SW 1271 (cell line): ENCODE measurements around the gene BOLA2B.
"Not testable (repeated sequence)": the region's sequence is repeated elsewhere in the genome, so short reads cannot be mapped to it uniquely, and the experiment has no call there.

Experiments
- DNase-seq, 2 experiments: peaks; one replicate each; lab custom pipeline; 2025; lab: John Stamatoyannopoulos, UW

BOLA2B gene

GRCh38 chr16:30184096-30184890 is 9.2 kb downstream of the BOLA2B start:
- DNase-seq = no peak

DNA sequence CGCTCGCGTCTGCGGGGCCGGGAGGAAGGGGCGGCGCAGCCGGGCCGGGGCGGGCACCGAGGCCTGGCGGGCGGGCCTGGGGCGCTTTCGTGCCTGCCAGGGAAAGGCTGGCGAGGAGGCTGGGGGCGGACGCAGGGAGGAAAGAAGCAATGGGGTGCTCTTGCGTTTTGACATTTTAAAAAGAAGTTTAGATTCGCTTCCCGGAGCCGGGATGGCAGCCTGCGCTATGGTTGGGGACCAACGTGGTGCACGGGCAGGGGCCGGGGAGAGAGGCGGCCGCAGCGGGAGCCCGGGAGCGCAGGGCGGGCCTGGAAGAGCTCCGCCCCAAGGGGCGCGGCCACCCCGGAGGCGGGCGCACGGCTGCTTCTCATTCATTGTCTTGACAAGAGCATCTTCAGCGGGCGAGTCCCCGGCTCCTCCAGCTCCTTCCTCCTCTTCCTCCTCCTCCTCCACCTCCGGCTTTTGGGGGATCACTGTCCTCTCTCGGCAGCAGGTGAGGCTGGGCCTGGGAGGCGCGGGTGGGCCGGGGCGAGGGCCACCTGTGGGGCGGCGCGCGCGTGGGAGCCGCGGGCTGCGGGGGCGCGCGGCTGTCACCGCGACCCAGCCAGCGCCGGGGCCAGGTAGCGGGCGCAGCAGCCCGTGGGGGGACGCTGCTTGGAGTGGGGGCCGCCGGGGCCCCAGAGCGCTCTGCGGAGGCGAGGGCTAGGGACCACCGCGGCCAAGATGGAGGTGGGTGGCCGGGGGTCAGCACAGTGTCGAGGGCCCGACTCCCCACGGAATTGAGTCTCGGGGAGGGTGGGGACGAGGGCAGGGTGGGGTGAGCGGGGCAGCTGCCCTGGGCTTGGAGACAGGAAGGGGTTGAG is 10.0 kb downstream of the BOLA2B start, which contains the start of gene CORO1A:
Gene CORO1A (plus strand): TSS at position 370 of the 863 bp plus-strand sequence. CDS start 1,608 bp downstream, outside the sequence.
- peak; percentile 43 to 69 for DNase-seq

GRCh38 chr16:30180741-30181140 is 12.7 kb downstream of the BOLA2B start:
- no peak for DNase-seq

GRCh38 chr16:30179931-30180330 is 13.5 kb downstream of the BOLA2B start:
- DNase-seq = no peak

DNA sequence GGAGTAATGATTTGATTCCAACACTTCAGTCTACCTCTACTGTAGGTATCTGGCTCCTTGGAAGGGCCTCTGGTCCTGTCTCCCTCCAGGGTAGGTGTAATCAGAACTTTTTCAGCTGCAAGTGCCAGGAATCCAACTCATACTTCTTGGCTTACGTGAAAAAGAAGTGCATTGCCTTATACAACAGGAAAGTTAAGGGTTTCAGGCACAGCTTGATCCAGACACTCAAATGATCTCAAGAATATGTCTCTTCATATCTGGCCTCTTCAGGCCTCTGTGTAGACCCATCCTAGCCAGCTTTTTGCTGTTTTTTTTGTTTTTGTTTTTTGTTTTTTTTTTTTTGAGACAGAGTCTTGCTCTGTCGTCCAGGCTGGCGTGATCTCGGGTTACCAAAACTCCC is 14.3 kb downstream of the BOLA2B start:
- DNase-seq = no peak

- not testable (repeated sequence) for DNase-seq
Observed at GRCh38 chr16:30176876-30177275, 16.6 kb downstream of the BOLA2B start.

GRCh38 chr16:30173054-30173453 is 20.4 kb downstream of the BOLA2B start:
- DNase-seq = no peak

GRCh38 chr16:30170145-30170544 is 23.3 kb downstream of the BOLA2B start:
- not testable (repeated sequence) for DNase-seq

GRCh38 chr16:30169416-30169815 is 24.1 kb downstream of the BOLA2B start:
- DNase-seq = not testable (repeated sequence)

DNA sequence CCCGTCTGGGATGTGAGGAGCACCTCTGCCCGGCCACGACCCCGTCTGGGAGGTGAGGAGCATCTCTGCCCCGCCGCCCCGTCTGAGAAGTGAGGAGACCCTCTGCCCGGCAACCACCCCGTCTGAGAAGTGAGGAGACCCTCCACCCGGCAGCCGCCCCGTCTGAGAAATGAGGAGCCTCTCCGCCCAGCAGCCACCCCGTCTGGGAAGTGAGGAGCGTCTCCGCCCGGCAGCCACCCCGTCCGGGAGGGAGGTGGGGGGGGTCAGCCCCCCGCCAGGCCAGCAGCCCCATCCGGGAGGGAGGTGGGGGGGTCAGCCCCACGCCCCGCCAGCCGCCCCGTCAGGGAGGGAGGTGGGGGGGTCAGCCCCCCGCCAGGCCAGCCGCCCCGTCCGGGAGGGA is 24.7 kb downstream of the BOLA2B start:
- not testable (repeated sequence) for DNase-seq

GRCh38 chr16:30166202-30166902 is 27.1 kb downstream of the BOLA2B start:
- DNase-seq = no peak

DNA sequence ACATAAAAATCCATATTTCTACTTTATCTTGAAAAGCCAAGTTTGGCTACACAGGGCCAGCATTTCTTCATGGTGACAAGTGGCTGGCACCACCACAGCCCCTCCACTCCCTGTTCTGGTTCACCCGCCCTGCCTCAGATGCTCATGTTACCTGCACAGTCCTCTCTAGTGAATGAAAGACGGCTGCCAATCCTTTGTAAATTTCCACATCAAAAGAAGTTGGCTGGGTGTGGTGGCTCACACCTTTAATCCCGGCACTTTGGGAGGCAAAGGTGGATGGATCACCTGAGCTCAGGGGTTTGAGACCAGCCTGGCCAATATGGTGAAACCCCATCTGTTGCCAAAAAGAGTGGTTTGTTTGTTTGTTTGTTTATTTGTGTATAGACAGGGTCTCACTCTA is 29.9 kb downstream of the BOLA2B start:
- no peak for DNase-seq

DNA sequence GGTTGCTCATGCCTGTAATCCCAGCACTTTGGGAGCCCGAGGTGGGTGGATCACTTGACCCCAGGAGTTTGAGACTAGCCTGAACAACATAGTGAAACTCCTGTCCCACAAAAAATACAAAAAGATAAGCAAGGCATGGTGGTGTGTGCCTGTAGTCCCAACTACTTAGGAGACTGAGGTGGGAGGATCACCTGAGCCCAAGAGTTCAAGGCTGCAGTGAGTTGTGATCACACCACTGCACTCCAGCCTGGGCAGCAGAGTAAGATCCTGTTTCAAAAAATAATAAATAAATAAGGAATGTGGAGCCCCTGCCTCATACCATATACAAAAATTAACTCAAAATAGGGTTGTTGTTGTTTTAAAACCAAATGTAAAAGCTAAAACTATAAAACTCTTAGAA is 36.3 kb downstream of the BOLA2B start:
- no peak for DNase-seq

DNA sequence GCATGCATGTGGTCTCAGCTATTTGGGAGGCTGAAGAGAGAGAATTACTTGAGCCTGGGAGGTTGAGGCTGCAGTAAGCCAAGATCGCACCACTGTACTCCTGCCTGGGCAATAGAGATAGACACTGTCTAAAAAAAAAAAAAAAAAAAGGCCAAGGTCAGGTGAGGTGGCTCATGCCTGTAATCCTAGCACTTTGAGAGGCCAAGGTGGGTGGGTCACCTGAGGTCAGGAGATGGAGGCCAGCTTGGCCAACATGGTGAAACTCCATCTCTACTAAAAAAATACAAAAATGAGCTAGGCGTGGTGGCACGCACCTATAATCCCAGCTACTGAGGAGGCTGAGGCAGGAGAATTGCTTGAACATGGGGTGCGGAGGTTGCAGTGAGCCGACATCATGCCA is 38.3 kb downstream of the BOLA2B start:
- no peak for DNase-seq

- DNase-seq = no peak
Observed at GRCh38 chr16:30152517-30152916, 40.9 kb downstream of the BOLA2B start.

DNA sequence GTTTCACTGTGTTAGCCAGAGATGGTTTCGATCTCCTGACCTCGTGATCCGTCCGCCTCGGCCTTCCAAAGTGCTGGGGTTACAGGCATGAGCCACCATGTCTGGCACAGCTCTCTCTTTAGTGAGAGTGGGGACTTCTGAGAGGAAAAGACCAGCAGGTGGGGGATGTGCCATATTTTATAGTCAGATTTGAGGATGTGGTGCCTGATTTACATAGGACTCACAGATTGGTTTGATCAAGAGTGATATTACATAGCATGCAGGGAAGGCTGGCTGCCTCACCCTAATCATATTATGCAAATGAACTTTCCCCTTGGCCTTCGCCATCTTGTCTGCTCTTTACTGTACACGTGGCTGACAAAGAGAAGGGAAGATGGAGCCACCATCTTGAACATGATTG is 42.4 kb downstream of the BOLA2B start:
- no peak for DNase-seq

DNA sequence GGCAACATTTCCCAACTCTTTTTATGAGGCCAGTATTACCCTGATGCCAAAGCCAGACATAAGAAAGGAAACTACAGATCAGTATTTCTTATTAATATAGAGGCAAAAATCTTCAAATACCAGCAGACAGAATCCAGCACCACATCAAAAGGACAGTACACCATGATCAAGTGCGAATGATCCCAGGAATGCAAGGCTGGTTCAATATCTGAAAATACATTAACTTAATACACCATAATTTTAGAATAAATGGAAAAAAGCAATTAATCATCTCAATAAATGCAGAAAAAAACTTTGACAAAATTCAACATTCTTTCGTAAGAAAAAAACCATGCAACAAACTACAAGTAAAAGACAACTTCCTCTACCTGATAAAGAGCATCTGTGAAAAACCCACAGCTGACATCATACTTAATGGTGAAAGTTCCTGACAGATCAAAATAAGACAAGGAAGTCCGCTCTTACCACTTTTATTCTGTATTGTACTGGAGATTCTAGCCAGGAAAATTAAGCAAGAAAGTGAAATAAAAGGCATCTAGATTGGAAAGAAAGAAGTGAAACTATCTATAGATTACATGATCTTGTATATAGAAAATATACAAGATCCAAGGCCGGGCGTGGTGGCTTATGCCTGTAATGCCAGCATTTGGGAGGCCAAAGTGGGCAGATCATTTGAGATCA is 44.1 kb downstream of the BOLA2B start:
- no peak for DNase-seq

DNA sequence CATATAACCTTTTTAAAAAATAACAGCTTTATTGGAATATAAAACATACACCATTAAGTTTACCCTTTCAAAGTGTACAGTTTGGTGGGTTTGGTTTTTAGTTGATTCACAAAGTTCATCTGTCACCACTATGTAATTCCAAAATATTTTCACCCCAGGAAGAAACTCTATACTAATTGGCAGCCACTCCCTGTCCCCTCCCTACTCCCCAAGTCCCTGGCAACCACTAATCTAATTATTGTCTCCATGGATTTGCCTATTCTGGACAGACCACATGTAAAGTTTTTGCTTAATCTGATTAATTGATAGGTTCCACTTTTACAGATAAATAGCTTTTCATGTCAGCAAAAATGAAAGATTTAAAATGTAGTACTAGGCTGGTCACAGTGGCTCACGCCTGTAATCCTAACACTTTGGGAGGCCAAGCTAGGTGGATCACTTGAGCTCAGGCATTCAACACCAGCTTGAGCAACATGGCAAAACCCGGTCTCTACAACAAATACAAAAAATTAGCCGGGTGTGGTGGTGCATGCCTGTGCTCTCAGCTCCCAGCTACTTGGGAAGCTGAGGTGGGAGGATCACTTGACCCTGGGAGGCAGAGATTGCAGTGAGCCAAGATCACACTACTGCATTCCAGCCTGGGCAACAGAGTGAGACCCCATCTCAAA is 45.5 kb downstream of the BOLA2B start:
- DNase-seq = no peak

GRCh38 chr16:30145657-30146056 is 47.8 kb downstream of the BOLA2B start:
- no peak for DNase-seq

DNA sequence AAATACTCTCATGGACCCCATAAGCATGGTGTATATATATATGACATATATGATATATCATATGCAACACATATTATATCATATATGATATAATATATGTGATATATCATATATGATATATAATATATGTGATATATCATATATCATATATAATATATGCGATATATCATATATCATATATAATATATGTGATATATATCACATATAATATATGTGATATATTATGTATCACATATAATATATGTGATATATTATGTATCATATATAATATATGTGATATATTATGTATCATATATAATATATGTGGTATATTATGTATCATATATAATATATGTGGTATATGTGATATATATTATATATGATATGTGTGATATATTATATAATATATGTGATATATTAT is 48.5 kb downstream of the BOLA2B start:
- no peak for DNase-seq

DNA sequence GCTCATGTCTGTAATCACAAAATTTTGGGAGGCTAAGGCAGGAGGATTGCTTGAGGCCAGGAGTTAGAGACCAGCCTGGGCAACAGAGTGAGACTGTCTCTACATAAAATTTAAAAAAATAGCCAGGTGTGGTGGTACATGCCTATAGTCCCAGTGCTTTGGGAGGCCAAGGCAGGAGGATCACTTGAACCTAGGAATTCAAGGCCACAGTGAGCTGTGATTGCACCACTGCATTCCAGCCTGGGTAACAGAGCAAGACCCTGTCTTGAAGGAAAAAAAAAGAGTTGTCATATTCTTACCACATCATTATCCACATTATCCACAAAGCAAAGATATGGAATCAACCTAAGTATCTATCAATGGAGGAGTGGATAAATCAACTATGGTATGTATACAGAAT is 49.4 kb downstream of the BOLA2B start:
- DNase-seq = no peak
